Chondrocyte (in vitro differentiated cells): Measurements from ENCODE around the gene CIT. TPM values are rescaled to one million over a fixed set of nuclear protein-coding genes. Genes with fewer than 3 reads are reported as not detected.

Experiments
- DNase-seq: peaks from one replicate; pipeline ENCODE4 v3.0.0; 2021; ENCODE audit warnings: mixed read lengths, low spot score
- H3K27ac Mint-ChIP-seq: one replicate; pipeline ENCODE4 v1.8.0; 2021; ENCODE audit warnings: mild to moderate bottlenecking, moderate library complexity, mixed read lengths; ENCODE audit not compliant: unreplicated experiment
- H3K27me3 Mint-ChIP-seq: 2 replicates; pipeline ENCODE4 v1.8.0; 2021; ENCODE audit warnings: low read depth, mixed read lengths
- H3K36me3 Mint-ChIP-seq: 2 replicates; pipeline ENCODE4 v1.8.0; 2021; ENCODE audit warnings: low read depth, mixed read lengths
- H3K4me1 Mint-ChIP-seq: 2 replicates; pipeline ENCODE4 v1.8.0; 2021; ENCODE audit warnings: low read depth, mild to moderate bottlenecking, mixed read lengths
- H3K4me3 Mint-ChIP-seq: one replicate; pipeline ENCODE4 v1.8.0; 2021; ENCODE audit warnings: mild to moderate bottlenecking, moderate library complexity, mixed read lengths; ENCODE audit not compliant: unreplicated experiment
- H3K9me3 Mint-ChIP-seq: 2 replicates; pipeline ENCODE4 v1.8.0; 2021; ENCODE audit warnings: low read depth, mixed read lengths
- CTCF ChIP-seq: fragments of 200-600 bp; sonication (generic); IDR thresholded peaks from 2 replicates; pipeline ENCODE4 v1.5.0; 2021; ENCODE audit warnings: antibody characterized with exemption, mild to moderate bottlenecking, moderate library complexity
- total RNA-seq: library from RNA; stranded (reverse); gene quantifications from 3 replicates; pipeline ENCODE4 v1.2.1, GENCODE V29; 2021

The CIT gene
- total RNA-seq, 1 donor from 2014 or later = 9.9 TPM

GRCh38 chr12:119742700-119743099 is 134.4 kb downstream of the CIT start:
- DNase-seq = no peak
- Mint-ChIP-seq H3K9me3 (peaks cover 29% of the 10 kb centered on the region), H3K27me3 (no peaks in the 10 kb centered on the region), H3K4me1 (no peaks in the 10 kb centered on the region), H3K36me3 (peaks cover 17% of the 10 kb centered on the region), H3K27ac (no peak overlapping the region), H3K4me3 (no peak overlapping the region)
- no peak for TF ChIP-seq CTCF

- DNase-seq = no peak
- Mint-ChIP-seq H3K27me3 (no peaks in the 10 kb centered on the region), H3K9me3 (peaks cover 19% of the 10 kb centered on the region), H3K27ac (no peak overlapping the region), H3K36me3 (peaks cover 17% of the 10 kb centered on the region), H3K4me1 (no peaks in the 10 kb centered on the region), H3K4me3 (no peak overlapping the region)
- TF ChIP-seq CTCF = no peak
Measured at GRCh38 chr12:119740830-119741229, 136.3 kb downstream of the CIT start.

GRCh38 chr12:119735079-119735478 is 142.0 kb downstream of the CIT start:
- no peak for DNase-seq
- no peak overlapping the region for H3K27ac Mint-ChIP-seq

GRCh38 chr12:119730381-119730780 is 146.7 kb downstream of the CIT start:
- Mint-ChIP-seq H3K36me3 (peaks cover 4% of the 10 kb centered on the region), H3K9me3 (no peaks in the 10 kb centered on the region), H3K4me3 (no peak overlapping the region), H3K4me1 (no peaks in the 10 kb centered on the region), H3K27me3 (no peaks in the 10 kb centered on the region), H3K27ac (no peak overlapping the region)
- DNase-seq = no peak
- TF ChIP-seq CTCF = no peak

More at GRCh38 chr12:119735079-119735478, 142.0 kb downstream of the CIT start:
- Mint-ChIP-seq H3K4me3 (no peak overlapping the region), H3K36me3 (peaks cover 4% of the 10 kb centered on the region), H3K9me3 (no peaks in the 10 kb centered on the region), H3K4me1 (no peaks in the 10 kb centered on the region), H3K27me3 (no peaks in the 10 kb centered on the region)
- no peak for TF ChIP-seq CTCF

- no peaks in the 10 kb centered on the region for H3K4me1 Mint-ChIP-seq
- H3K36me3 Mint-ChIP-seq = peaks cover 4% of the 10 kb centered on the region
- no peak overlapping the region for H3K27ac Mint-ChIP-seq
- no peaks in the 10 kb centered on the region for H3K9me3 Mint-ChIP-seq
- no peak for TF ChIP-seq CTCF
- H3K4me3 Mint-ChIP-seq = no peak overlapping the region
- no peaks in the 10 kb centered on the region for H3K27me3 Mint-ChIP-seq
- no peak for DNase-seq
Measured at GRCh38 chr12:119729871-119730270, 147.2 kb downstream of the CIT start.
